Loucy (cell line): Measurements from ENCODE around the gene WDR7.

Experiments
- CTCF ChIP-seq: fragments of 200-600 bp; sonication (generic); conservative IDR thresholded peaks from 2 replicates; pipeline ENCODE4 v1.5.1; 2014; ENCODE audit warnings: mild to moderate bottlenecking, antibody characterized with exemption, low read length
- EZH2phosphoT487 ChIP-seq: fragments of 200-600 bp; IDR thresholded peaks from 2 replicates; pipeline ENCODE4 v1.6.1; 2018; ENCODE audit warnings: antibody characterized with exemption, mild to moderate bottlenecking, moderate library complexity, borderline replicate concordance

- TF ChIP-seq CTCF (no peak), EZH2phosphoT487 (no peak)
These were observed 174.2 kb downstream of the WDR7 start for GRCh38 chr18:56825321-56825720.
